GM18520 (cell line): Measurements from ENCODE around the gene ADGRG6.

Experiments used
- ATAC-seq: cut with Tn5 transposase; IDR thresholded peaks from one replicate; pipeline ENCODE4 v1.9.1; 2021; ENCODE audit not compliant: unreplicated experiment

The ADGRG6 gene

GRCh38 chr6:142474531-142475289 lies 172.9 kb downstream of the ADGRG6 start:
- no peak for ATAC-seq

DNA sequence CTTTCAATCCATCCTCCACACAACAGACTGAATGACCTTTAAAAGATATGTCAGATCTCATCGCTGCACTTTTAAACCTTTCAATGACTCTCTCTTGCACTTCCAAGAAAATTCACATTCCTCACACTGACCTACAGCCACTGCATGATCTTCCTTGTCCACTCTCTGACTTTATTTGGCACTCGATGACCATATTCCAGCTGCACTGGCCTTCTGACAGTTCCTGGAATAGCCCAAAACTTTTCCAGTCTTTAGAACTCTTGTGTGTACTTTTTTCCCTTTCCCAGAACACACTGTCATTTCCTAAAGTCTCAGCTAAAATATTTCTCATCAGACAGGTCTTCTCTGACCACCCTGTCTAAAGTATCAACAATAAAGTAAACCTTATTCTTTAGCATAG lies 174.6 kb downstream of the ADGRG6 start:
- no peak for ATAC-seq

DNA sequence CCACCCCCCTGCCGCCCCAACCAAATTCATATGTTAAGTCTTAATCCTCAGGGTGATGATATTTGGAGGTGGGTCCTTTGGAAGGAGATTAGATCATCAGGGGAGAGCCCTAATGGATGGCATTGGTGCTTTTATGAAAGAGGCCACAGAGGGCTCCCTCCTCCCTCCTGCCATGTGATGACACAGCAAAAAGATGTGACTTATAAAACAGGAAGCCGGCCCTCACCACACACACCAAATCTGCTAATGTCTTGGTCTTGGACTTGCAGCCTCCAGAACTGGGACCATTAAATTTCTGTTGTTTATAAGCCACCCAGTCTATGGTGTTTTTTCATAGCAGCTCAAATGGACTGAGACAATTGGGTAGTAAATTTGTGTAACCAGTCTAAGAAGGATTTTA lies 176.3 kb downstream of the ADGRG6 start:
- no peak for ATAC-seq

GRCh38 chr6:142481466-142481865 lies 179.7 kb downstream of the ADGRG6 start:
- ATAC-seq: no peak

DNA sequence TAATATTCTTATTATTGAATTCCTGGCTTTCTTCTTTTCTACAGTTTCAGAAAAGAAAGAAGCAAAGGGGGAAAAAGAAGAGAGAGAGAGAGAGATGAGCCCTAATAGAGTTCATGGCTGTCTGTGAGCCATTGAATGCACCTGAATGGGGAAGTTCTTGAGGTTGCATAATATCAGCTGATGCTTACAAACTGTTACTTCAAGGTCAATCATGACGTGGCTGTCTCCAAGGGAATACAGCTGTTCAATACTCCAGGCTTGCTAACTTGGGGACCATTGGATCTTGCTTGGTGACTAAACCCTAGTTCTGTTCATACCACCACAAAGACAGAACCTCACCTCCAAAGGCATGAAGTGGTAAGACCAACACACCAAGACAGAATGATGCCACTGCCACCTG lies 180.4 kb downstream of the ADGRG6 start:
- no peak for ATAC-seq

GRCh38 chr6:142482974-142483373 lies 181.2 kb downstream of the ADGRG6 start:
- no peak for ATAC-seq

GRCh38 chr6:142485256-142485655 lies 183.4 kb downstream of the ADGRG6 start:
- ATAC-seq: no peak

DNA sequence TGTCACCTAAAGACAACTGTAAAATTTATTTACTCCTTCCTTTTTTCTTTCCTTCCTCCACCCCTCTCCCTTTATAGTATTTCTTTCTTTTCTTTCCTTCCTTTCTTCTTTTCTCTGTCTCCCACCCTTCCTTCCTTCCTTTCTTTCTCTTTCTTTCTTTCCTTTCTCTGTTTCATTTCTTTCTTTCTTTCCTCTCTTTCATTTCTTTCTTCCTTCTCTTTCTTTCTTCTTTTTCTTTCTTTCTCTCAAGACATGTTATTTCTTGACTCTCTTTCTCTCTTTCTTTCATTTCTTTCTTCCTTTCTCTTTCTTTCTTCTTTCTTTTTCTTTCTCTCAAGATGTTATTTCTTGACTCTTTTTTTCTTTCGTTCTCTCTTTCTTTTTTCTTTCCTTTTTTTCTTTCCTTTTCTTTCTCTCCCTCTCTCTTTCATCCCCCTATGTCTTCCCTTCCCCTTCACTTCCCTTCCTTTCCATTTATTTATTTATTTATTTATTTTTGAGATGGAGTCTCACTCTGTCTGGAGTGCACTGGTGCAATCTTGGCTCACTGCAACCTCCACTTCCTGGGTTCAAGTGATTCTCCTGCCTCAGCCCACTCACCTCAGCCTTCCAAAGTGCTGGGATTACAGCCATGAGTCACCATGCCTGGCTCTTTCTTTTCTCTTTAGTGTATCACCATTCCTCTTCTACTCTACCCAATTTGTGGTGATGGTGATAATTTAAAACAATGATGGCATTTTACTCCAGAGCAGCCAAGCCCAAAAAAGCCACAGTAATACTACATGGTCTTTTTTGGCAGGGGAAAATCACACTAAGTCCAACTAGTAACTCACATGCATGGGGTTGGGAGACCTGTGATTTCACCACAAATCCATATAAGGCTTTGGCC lies 188.2 kb downstream of the ADGRG6 start:
- ATAC-seq: no peak
